ENCODE data around the gene RIPOR3. TPM values are rescaled to one million over a fixed set of nuclear protein-coding genes. Genes with fewer than 3 reads are reported as not detected.

RIPOR3 gene
- total and polyA plus RNA-seq, 2 donors from 2014 or later: 10.5 to 14.6 TPM

DNA sequence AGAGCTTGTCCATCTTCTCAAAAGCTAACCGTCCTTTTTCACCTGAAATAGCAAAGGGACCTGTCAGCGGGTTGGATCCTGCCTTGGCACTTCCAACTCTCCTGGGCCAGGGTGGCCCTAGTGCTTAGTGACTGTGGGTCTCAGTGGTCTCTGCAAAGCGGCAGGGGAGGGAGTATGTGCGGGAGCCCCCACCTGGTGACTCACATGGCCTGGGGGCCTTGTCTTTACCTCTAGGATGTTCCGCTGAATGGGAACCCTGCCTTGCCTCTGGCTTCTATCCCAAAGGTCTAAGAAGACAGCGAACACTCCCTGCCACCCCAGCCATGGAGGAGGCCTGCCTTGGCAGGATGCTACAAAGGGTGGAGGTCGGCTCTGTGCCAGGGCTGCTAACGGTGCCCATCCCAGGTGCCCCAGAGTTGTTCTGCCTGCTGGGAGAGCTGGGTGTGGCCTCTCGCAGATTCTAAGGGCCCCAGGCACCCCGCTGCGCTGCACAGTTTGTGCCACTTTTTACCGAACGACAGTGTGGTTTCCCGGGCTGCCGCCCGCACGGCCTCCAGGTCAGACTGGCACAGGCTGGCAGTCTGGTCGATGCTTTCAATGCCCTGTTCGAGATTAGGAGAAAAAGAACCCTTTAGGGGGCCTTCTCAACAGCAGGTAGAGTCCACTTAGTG, 103.9 kb downstream of the RIPOR3 start:
- peak in 1 of 5 donors; percentile 66 for DNase-seq
- Histone ChIP-seq H3K36me3 (ENCODE audit: control insufficient read depth in 2 of 3, insufficient read depth in 3 of 3, low read length in 3 of 3) (peaks cover 0 to 39% (median 27%) of the 10 kb centered on the region in 3 donors), H3K4me1 (ENCODE audit: control insufficient read depth in 2 of 3, insufficient read depth in 2 of 3, low read depth in 1 of 3, low read length in 3 of 3) (peaks cover 0 to 6% (median 0%) of the 10 kb centered on the region in 3 donors), H3K27me3 (ENCODE audit: control insufficient read depth, insufficient read depth, low read length) (no peaks in the 10 kb centered on the region), H3K9ac (ENCODE audit: low read length in 3 of 3) (no peak overlapping the region), H3K9me3 (ENCODE audit: control insufficient read depth in 2 of 3, insufficient read depth in 1 of 3, low read length in 3 of 3) (no peaks in the 10 kb centered on the region), H3K27ac (ENCODE audit: low read depth in 2 of 2, low read length in 2 of 2) (no peak overlapping the region), H3K4me3 (ENCODE audit: low read length in 3 of 3) (no peak overlapping the region)
- TF ChIP-seq, protein P1, sequence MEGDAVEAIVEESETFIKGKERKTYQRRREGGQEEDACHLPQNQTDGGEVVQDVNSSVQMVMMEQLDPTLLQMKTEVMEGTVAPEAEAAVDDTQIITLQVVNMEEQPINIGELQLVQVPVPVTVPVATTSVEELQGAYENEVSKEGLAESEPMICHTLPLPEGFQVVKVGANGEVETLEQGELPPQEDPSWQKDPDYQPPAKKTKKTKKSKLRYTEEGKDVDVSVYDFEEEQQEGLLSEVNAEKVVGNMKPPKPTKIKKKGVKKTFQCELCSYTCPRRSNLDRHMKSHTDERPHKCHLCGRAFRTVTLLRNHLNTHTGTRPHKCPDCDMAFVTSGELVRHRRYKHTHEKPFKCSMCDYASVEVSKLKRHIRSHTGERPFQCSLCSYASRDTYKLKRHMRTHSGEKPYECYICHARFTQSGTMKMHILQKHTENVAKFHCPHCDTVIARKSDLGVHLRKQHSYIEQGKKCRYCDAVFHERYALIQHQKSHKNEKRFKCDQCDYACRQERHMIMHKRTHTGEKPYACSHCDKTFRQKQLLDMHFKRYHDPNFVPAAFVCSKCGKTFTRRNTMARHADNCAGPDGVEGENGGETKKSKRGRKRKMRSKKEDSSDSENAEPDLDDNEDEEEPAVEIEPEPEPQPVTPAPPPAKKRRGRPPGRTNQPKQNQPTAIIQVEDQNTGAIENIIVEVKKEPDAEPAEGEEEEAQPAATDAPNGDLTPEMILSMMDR (IDR thresholded peaks at IDR 0.05; ENCODE audit: borderline replicate concordance, extremely low read depth, insufficient read depth): no peak
- intact Hi-C loops (cut with DNase I): no loop called here
- FAIRE-seq: no peak

DNA sequence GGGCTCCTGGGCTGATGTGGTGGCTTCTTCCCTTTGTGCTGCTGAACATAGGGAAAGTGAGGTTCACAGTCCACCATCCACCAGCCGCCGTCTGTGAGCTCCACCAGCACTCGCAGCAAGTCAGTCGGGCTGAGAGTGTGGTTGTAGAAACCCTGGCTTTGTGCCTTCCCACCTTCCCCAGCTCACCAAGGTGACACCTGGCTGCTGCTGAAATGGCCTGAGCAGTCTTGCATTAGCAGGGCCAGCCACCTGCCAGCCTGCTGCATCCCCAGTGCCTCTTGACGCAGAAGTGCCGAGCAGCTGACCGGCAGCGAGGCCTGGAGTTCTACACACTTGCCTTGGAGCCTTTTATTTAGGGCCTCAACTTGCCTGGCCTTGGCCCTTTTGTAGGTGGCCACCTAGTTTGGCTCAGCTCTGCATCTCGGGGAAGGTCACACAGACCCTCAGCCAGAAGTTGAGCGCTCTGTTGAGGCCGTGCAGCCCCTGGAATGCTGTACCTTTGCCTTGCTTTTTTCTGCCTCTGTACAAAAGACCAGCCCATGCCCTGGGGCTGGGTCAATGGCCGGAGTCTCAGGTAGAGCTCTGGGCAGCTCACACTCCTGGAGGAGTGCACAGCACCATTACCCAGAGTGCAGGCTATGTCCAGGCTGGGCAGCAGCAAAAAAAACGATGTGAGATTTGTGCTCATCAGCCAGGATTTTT, 104.7 kb downstream of the RIPOR3 start:
- intact Hi-C loops (cut with DNase I): no loop called here
- H3K27ac ChIP-seq (ENCODE audit: low read depth in 2 of 2, low read length in 2 of 2): no peak overlapping the region
- no peak overlapping the region for H3K9ac ChIP-seq (ENCODE audit: low read length in 3 of 3)
- no peaks in the 10 kb centered on the region for H3K27me3 ChIP-seq (ENCODE audit: control insufficient read depth, insufficient read depth, low read length)
- TF ChIP-seq, protein P1 (IDR thresholded peaks at IDR 0.05; ENCODE audit: borderline replicate concordance, extremely low read depth, insufficient read depth): no peak
- FAIRE-seq (no peak), DNase-seq (peak in 1 of 5 donors; percentile 60)
- H3K4me1 ChIP-seq (ENCODE audit: control insufficient read depth in 2 of 3, insufficient read depth in 2 of 3, low read depth in 1 of 3, low read length in 3 of 3): no peaks in the 10 kb centered on the region
- peaks cover 0 to 45% (median 33%) of the 10 kb centered on the region in 3 donors for H3K36me3 ChIP-seq (ENCODE audit: control insufficient read depth in 2 of 3, insufficient read depth in 3 of 3, low read length in 3 of 3)
- H3K9me3 ChIP-seq (ENCODE audit: control insufficient read depth in 2 of 3, insufficient read depth in 1 of 3, low read length in 3 of 3): no peaks in the 10 kb centered on the region
- no peak overlapping the region for H3K4me3 ChIP-seq (ENCODE audit: low read length in 3 of 3)

DNA sequence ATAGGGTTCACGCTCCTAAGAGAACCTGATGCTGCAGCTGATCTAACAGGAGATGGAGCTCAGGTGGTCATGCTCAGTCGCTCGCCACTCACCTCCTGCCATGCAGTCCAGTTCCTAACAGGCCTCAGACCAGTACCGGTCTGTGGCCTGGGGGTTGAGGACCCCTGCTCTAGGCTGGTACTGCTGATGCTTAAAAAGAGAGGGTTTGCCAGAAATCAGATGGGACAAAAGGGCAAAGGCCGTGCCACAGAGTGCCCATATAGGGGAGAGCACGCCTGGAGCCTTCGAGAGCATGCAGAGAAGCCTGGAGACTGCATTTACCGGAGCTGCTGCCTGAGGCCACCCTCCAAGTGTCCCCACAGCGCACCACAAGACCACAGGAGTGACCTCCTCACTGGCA, 105.7 kb downstream of the RIPOR3 start:
- Histone ChIP-seq H3K9me3 (ENCODE audit: control insufficient read depth in 2 of 3, insufficient read depth in 1 of 3, low read length in 3 of 3) (no peaks in the 10 kb centered on the region), H3K36me3 (ENCODE audit: control insufficient read depth in 2 of 3, insufficient read depth in 3 of 3, low read length in 3 of 3) (peaks cover 2 to 52% (median 40%) of the 10 kb centered on the region in 3 donors), H3K27ac (ENCODE audit: low read depth in 2 of 2, low read length in 2 of 2) (no peak overlapping the region), H3K4me1 (ENCODE audit: control insufficient read depth in 2 of 3, insufficient read depth in 2 of 3, low read depth in 1 of 3, low read length in 3 of 3) (no peaks in the 10 kb centered on the region), H3K4me3 (ENCODE audit: low read length in 3 of 3) (no peak overlapping the region), H3K9ac (ENCODE audit: low read length in 3 of 3) (no peak overlapping the region), H3K27me3 (ENCODE audit: control insufficient read depth, insufficient read depth, low read length) (no peaks in the 10 kb centered on the region)
- DNase-seq (peak in 1 of 5 donors; percentile 54), FAIRE-seq (no peak)
- TF ChIP-seq, protein P1 (IDR thresholded peaks at IDR 0.05; ENCODE audit: borderline replicate concordance, extremely low read depth, insufficient read depth): no peak
- intact Hi-C loops (cut with DNase I): no loop called here

Data from kidney (tissue), 14 donors.